Osteocyte (in vitro differentiated cells): ENCODE data around the gene JUP. TPM values are rescaled to one million over a fixed set of nuclear protein-coding genes. Genes with fewer than 3 reads are reported as not detected.

ENCODE experiments used
- DNase-seq: peaks from one replicate; pipeline ENCODE4 v3.0.0; 2021; ENCODE audit warnings: mixed read lengths; ENCODE audit not compliant: unreplicated experiment; ENCODE audit errors: extremely low spot score
- H3K27ac Mint-ChIP-seq: one replicate; pipeline ENCODE4 v1.8.0; 2021; ENCODE audit warnings: mild to moderate bottlenecking, mixed read lengths; ENCODE audit not compliant: unreplicated experiment
- H3K27me3 Mint-ChIP-seq: one replicate; pipeline ENCODE4 v1.8.0; 2021; ENCODE audit warnings: mixed read lengths; ENCODE audit not compliant: unreplicated experiment
- H3K36me3 Mint-ChIP-seq: one replicate; pipeline ENCODE4 v1.8.0; 2021; ENCODE audit warnings: mixed read lengths; ENCODE audit not compliant: unreplicated experiment
- H3K4me1 Mint-ChIP-seq: one replicate; pipeline ENCODE4 v1.8.0; 2021; ENCODE audit warnings: mixed read lengths; ENCODE audit not compliant: unreplicated experiment
- H3K4me3 Mint-ChIP-seq: one replicate; pipeline ENCODE4 v1.8.0; 2021; ENCODE audit warnings: mild to moderate bottlenecking, moderate library complexity, mixed read lengths; ENCODE audit not compliant: unreplicated experiment
- H3K9me3 Mint-ChIP-seq: one replicate; pipeline ENCODE4 v1.8.0; 2021; ENCODE audit warnings: mixed read lengths; ENCODE audit not compliant: unreplicated experiment
- total RNA-seq: library from RNA; stranded (reverse); gene quantifications from 2 replicates; pipeline ENCODE4 v1.2.1, GENCODE V29; 2021
- TF ChIP-seq, protein P1 (sequence below): fragments of 200-600 bp; sonication (generic); IDR thresholded peaks from 2 replicates; pipeline ENCODE4 v1.5.0; 2021; ENCODE audit warnings: antibody characterized with exemption, mild to moderate bottlenecking, moderate library complexity

Gene JUP
- total RNA-seq, 1 donor from 2014 or later, result 92.6 TPM

DNA sequence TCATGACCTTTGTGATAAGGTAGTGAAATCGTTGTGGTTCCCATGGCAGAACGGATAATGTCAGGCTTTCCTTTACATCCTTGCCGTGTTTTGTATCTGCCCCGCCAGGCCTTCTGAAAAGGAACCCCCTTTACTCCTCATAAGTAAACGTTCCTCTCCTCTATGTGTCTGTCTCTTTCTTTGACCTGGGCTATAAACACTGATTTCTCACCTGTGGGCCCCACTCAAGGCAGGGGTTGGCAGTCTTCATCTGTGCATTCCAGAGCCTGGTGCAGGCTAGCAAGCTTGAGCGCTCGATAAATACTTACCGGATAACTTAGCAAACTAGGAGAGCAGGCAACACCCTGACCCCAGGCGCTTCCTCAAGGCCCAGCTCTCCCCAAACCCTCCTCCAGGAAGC, 44.8 kb downstream of the JUP start:
- H3K4me3 Mint-ChIP-seq, result no peak overlapping the region
- no peaks in the 10 kb centered on the region for H3K4me1 Mint-ChIP-seq
- DNase-seq, result no peak
- H3K27ac Mint-ChIP-seq, result no peak overlapping the region
- TF ChIP-seq, protein P1, sequence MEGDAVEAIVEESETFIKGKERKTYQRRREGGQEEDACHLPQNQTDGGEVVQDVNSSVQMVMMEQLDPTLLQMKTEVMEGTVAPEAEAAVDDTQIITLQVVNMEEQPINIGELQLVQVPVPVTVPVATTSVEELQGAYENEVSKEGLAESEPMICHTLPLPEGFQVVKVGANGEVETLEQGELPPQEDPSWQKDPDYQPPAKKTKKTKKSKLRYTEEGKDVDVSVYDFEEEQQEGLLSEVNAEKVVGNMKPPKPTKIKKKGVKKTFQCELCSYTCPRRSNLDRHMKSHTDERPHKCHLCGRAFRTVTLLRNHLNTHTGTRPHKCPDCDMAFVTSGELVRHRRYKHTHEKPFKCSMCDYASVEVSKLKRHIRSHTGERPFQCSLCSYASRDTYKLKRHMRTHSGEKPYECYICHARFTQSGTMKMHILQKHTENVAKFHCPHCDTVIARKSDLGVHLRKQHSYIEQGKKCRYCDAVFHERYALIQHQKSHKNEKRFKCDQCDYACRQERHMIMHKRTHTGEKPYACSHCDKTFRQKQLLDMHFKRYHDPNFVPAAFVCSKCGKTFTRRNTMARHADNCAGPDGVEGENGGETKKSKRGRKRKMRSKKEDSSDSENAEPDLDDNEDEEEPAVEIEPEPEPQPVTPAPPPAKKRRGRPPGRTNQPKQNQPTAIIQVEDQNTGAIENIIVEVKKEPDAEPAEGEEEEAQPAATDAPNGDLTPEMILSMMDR, result no peak
- no peaks in the 10 kb centered on the region for H3K36me3 Mint-ChIP-seq
- peaks cover 12% of the 10 kb centered on the region for H3K27me3 Mint-ChIP-seq
- H3K9me3 Mint-ChIP-seq, result no peaks in the 10 kb centered on the region

DNA sequence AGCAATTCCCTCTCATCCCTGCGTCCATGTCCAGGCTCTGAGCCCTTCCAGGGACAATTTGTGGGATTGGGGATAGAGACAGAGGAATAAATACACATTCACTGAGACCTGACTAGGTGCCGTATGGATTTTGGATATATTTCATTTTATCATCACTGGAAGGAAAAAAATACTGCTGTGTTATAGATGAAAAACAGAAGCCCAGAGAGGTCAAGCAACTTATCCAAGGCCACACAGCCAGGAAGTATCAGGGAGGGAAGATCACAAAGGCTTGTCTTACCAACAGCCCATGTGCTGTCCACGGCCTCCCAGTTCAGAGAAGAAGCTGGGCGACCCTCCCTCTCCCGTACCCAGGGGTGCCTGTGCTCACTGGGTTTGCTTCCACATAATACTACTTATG, 46.0 kb downstream of the JUP start:
- Mint-ChIP-seq H3K4me1 (no peaks in the 10 kb centered on the region), H3K4me3 (no peak overlapping the region), H3K36me3 (no peaks in the 10 kb centered on the region), H3K9me3 (no peaks in the 10 kb centered on the region), H3K27ac (no peak overlapping the region), H3K27me3 (peaks cover 22% of the 10 kb centered on the region)
- TF ChIP-seq, protein P1, result no peak
- no peak for DNase-seq

DNA sequence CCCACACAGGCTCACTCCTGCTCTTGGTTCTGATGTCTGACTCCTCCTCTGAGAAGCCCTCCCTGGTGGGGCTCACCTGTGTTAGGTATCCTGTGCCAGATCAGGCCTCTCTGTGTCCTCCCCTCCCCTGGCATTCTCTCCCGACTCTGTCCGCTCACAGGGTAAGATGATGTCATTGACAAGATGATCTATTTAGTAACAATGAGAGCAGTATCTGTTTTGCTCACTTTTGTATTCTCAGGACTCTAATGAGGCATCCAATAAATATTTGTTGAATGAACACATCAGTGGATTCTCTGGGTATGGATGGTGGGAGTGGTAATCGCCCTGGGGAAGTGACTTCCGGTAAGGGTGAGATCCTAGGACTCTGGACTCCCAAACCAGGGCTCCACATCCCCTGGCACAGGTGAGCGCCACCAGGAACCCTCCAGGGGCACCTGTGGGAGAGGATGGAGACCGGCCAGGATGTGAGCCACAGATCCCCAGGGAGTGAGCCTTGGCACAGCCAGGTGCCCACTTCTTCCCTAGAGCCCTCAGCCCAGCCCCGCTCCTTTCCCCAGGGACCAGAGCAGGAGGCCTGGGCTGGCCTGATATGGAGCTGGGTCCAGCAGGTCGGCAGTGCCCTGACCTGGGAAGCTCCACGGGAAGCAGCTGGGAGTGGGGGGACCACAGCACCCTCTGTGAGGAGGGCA, 46.7 kb downstream of the JUP start:
- no peak for DNase-seq
- H3K27ac Mint-ChIP-seq, result no peak overlapping the region
- H3K9me3 Mint-ChIP-seq, result no peaks in the 10 kb centered on the region
- peaks cover 4% of the 10 kb centered on the region for H3K4me1 Mint-ChIP-seq
- no peaks in the 10 kb centered on the region for H3K36me3 Mint-ChIP-seq
- TF ChIP-seq, protein P1, result no peak
- H3K4me3 Mint-ChIP-seq, result no peak overlapping the region
- H3K27me3 Mint-ChIP-seq, result peaks cover 27% of the 10 kb centered on the region

DNA sequence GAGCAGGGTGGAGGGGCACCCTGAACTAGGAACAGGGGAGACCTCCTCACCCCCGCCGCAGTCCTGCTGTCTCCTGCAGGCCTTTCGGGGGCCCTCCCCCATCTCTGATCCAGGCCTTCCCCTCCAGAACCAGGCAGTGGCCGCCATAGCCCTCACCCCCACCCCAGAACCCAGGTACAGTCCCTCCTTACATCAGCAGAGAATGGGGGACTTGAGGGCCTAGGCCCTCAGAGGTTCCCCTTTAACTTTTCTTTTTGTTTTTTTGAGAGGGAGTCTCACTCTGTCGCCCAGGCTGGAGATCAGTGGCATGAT, 47.8 kb downstream of the JUP start:
- DNase-seq, result no peak
- TF ChIP-seq, protein P1, result no peak
- Mint-ChIP-seq H3K4me3 (no peak overlapping the region), H3K9me3 (no peaks in the 10 kb centered on the region), H3K36me3 (no peaks in the 10 kb centered on the region), H3K27me3 (peaks cover 27% of the 10 kb centered on the region), H3K27ac (no peak overlapping the region), H3K4me1 (peaks cover 4% of the 10 kb centered on the region)

DNA sequence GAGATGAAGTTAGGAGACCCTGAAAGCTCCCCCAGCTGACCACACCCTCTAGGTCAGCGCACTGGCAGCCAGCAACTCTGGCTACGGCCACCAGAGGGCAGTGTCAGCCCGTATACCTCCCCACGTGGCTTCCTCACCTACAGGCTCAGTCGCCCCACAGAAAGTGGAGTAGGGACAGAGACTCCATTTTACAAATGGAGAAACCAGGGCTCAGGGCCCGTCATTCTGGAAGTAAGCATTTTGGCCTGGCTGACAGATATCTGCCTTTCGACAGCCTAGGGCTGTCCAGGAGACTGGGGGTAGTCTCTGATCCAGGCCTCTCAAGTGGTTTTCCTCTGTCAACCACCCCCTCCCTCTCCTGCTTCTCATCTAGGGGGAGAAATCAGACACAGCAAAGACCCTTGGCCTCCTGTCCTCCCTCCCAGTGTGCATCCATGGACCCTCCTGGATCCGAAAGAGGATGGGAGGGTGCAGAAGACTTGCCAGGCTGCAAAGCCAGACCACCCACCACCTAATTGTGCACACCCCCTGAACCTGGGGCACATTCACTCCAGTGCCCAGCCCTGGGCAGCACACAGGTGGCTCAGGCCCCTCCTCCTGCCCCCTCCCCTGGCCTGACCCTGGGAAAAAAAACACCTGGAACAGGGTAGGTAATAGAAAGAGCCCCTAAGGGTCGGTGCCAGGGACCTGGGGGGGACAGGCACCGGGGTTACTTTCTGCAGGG, 48.3 kb downstream of the JUP start:
- Mint-ChIP-seq H3K27me3 (peaks cover 30% of the 10 kb centered on the region), H3K4me1 (peaks cover 4% of the 10 kb centered on the region), H3K9me3 (no peaks in the 10 kb centered on the region), H3K27ac (no peak overlapping the region), H3K36me3 (no peaks in the 10 kb centered on the region), H3K4me3 (no peak overlapping the region)
- TF ChIP-seq, protein P1, result peak; percentile 98
- peak; percentile 93 for DNase-seq
